K562 (cell line): ENCODE results near the gene ZNF280D. TPM values are rescaled to one million over a fixed set of nuclear protein-coding genes. Genes with fewer than 3 reads are reported as not detected.

Source experiments
- CC2D1A ChIP-seq: fragments of 450-650 bp; IDR thresholded peaks from 2 replicates; pipeline ENCODE4 v1.6.1; 2017; ENCODE audit warnings: mild to moderate bottlenecking
- CCAR2 ChIP-seq: fragments of 200-400 bp; formaldehyde crosslinking; IDR thresholded peaks from 2 replicates; pipeline ENCODE4 v1.6.1; 2017; ENCODE audit warnings: mild to moderate bottlenecking, low read depth, low read length
- CCNT2 ChIP-seq: IDR thresholded peaks from 2 replicates; pipeline ENCODE4 v1.6.1; 2011; ENCODE audit warnings: borderline replicate concordance, low read depth, mild to moderate bottlenecking, moderate library complexity, mixed read lengths, low read length; ENCODE audit not compliant: insufficient read length; ENCODE audit errors: extremely low read depth
- DEAF1 ChIP-seq: fragments of 450-650 bp; formaldehyde crosslinking; IDR thresholded peaks from 2 replicates; pipeline ENCODE4 v1.4.0; 2020; ENCODE audit warnings: mild to moderate bottlenecking, moderate library complexity
- GATA2 ChIP-seq: sonication (generic); formaldehyde crosslinking; IDR thresholded peaks from 2 replicates; pipeline ENCODE4 v1.4.0; 2020; ENCODE audit warnings: mild to moderate bottlenecking, missing genetic modification reagents
- HCFC1 ChIP-seq: IDR thresholded peaks from 2 replicates; pipeline ENCODE4 v1.6.1; 2012; ENCODE audit warnings: low read depth, low read length, improper control_type of control experiment
- HDAC1 ChIP-seq, 2 experiments: fragments of 450-650 bp; IDR thresholded peaks; 2 replicates each; pipeline ENCODE4 v1.6.1; 2016 to 2017; ENCODE audit warnings: inconsistent platforms in 1 of 2, mild to moderate bottlenecking in 1 of 2, moderate library complexity in 1 of 2
- HDAC3 ChIP-seq: fragments of 450-650 bp; IDR thresholded peaks from 2 replicates; pipeline ENCODE4 v1.6.1; 2018; ENCODE audit warnings: borderline replicate concordance, mild to moderate bottlenecking, moderate library complexity; ENCODE audit not compliant: partially characterized antibody
- KLF1 ChIP-seq: fragments of 450-650 bp; IDR thresholded peaks from 2 replicates; pipeline ENCODE4 v1.6.1; 2016; ENCODE audit warnings: missing genetic modification characterization, missing compliant biosample characterization
- MED1 ChIP-seq: sonication (generic); formaldehyde crosslinking; IDR thresholded peaks from 2 replicates; pipeline ENCODE4 v1.8.1; 2023; ENCODE audit warnings: missing genetic modification reagents, borderline replicate concordance
- MYBL2 ChIP-seq, 2 experiments: fragments of 450-650 bp in 1 of 2; sonication (generic) in 1 of 2; formaldehyde crosslinking in 1 of 2; IDR thresholded peaks; 2 replicates each; pipeline versions ENCODE4 v1.6.1 to v1.8.1; 2017 to 2022; ENCODE audit warnings: borderline replicate concordance in 1 of 2, inconsistent platforms in 1 of 2, low read depth in 1 of 2, mild to moderate bottlenecking in 1 of 2, missing genetic modification reagents in 1 of 2, moderate library complexity in 1 of 2
- NCOA1 ChIP-seq: fragments of 450-650 bp; IDR thresholded peaks from 2 replicates; pipeline ENCODE4 v1.6.1; 2016; ENCODE audit warnings: low read depth
- NCOA4 ChIP-seq: fragments of 450-650 bp; IDR thresholded peaks from 2 replicates; pipeline ENCODE4 v1.6.1; 2018; ENCODE audit warnings: mild to moderate bottlenecking; ENCODE audit not compliant: partially characterized antibody
- POLR2A ChIP-seq: fragments of 450-650 bp; conservative IDR thresholded peaks from 2 replicates; pipeline ENCODE4 v1.6.1; 2016
- SMARCC2 ChIP-seq: fragments of 450-650 bp; IDR thresholded peaks from 2 replicates; pipeline ENCODE4 v1.6.1; 2017; ENCODE audit warnings: antibody characterized with exemption, moderate library complexity, mild to moderate bottlenecking, low read depth
- STAT5A ChIP-seq: IDR thresholded peaks from 2 replicates; pipeline ENCODE4 v1.6.1; 2012; ENCODE audit warnings: low read length, inconsistent platforms, borderline replicate concordance
- SUPT5H ChIP-seq: fragments of 450-650 bp; IDR thresholded peaks from 2 replicates; pipeline ENCODE4 v1.6.1; 2016
- TBL1XR1 ChIP-seq, 2 experiments: IDR thresholded peaks; 2 replicates each; pipeline ENCODE4 v1.6.1; 2012; ENCODE audit warnings: improper control_type of control experiment in 2 of 2, low read length in 2 of 2, mild to moderate bottlenecking in 1 of 2
- XRCC5 ChIP-seq: fragments of 200-400 bp; formaldehyde crosslinking; IDR thresholded peaks from 2 replicates; pipeline ENCODE4 v1.6.1; 2017; ENCODE audit warnings: low read depth, mild to moderate bottlenecking, low read length
- ZBTB8A ChIP-seq: fragments of 450-650 bp; IDR thresholded peaks from 2 replicates; pipeline ENCODE4 v1.6.1; 2018; ENCODE audit warnings: mild to moderate bottlenecking, moderate library complexity; ENCODE audit not compliant: partially characterized antibody
- ZEB2 ChIP-seq: fragments of 450-650 bp; IDR thresholded peaks from 2 replicates; pipeline ENCODE4 v1.6.1; 2016
- ZNF224 ChIP-seq: sonication (generic); formaldehyde crosslinking; IDR thresholded peaks from 2 replicates; pipeline ENCODE4 v1.8.0; 2022; ENCODE audit warnings: mild to moderate bottlenecking, missing genetic modification reagents
- polyA plus RNA-seq, 8 experiments: library from polyadenylated mRNA; depleted of rRNA in 4 of 8; stranded (reverse) in 5 of 8; unstranded in 3 of 8; fragments of >200 nt; fragmentation: Nextera tagmentation in 2 of 8; fragmentation: Illumina TruSeq in 1 of 8; extraction: Ambion mirVana in 2 of 8; extraction: Trizol in 1 of 8; gene quantifications; 2 replicates each; pipeline versions ENCODE4 v1.2.1 to v1.2.3, GENCODE V29; 2011 to 2014; ENCODE audit warnings: inconsistent platforms in 1 of 8, missing spikeins in 1 of 8
- total RNA-seq, 7 experiments: library from RNA; depleted of rRNA in 6 of 7; stranded (reverse); fragments of >200 nt in 6 of 7; fragmentation: Illumina TruSeq in 2 of 7; extraction: Trizol in 2 of 7; gene quantifications; 2 replicates each; pipeline versions ENCODE4 v1.2.1 to v1.2.3, GENCODE V29; 2011 to 2021; ENCODE audit warnings: low replicate concordance in 1 of 7
- TF ChIP-seq, protein P1 (sequence below): sonication (generic); formaldehyde crosslinking; IDR thresholded peaks from 2 replicates; pipeline ENCODE4 v1.8.0; 2022; ENCODE audit warnings: mild to moderate bottlenecking, missing genetic modification reagents, borderline replicate concordance
- TF ChIP-seq, protein P2 (sequence below): fragments of 450-650 bp; formaldehyde crosslinking; IDR thresholded peaks from 2 replicates; pipeline ENCODE4 v1.4.0; 2020; ENCODE audit warnings: mild to moderate bottlenecking, mixed read lengths

ZNF280D gene
- total and polyA plus RNA-seq, 9 of the 15 experiments (the other 6 are each of a cell fraction or from before 2014, with no cell fraction given), result 8.3 to 21.8 (median 18.4) TPM

GRCh38 chr15:56736881-56737707 lies 3.8 kb upstream of the ZNF280D start (continued):
- peak in 1 of 2 experiments; percentile 65; a peak in 2 of 4 replicates for TF ChIP-seq HDAC1 (IDR thresholded peaks at IDR 0.05)
- TF ChIP-seq TBL1XR1 (IDR thresholded peaks at IDR 0.05; ENCODE audit: low read length in 2 of 2), result peak in 1 of 2 experiments; percentile 66; a peak in 1 of 4 replicates
- no peak for TF ChIP-seq DEAF1 (CRISPR knock-in tag)
- TF ChIP-seq MYBL2 (IDR thresholded peaks at IDR 0.05; ENCODE audit: low read depth), result no peak
- no peak for TF ChIP-seq MYBL2 (CRISPR knock-in tag; IDR thresholded peaks at IDR 0.05; ENCODE audit: borderline replicate concordance)
- TF ChIP-seq POLR2A, result no peak
- no peak for TF ChIP-seq KLF1 (tag)
- TF ChIP-seq SUPT5H, result no peak
- TF ChIP-seq CC2D1A, result no peak; the same call in 1 of the 2 replicates
- TF ChIP-seq SMARCC2, result peak; percentile 58; the same call in 1 of the 2 replicates
- no peak for TF ChIP-seq NCOA4
- no peak for TF ChIP-seq MED1 (CRISPR knock-in tag)
- peak; percentile 81 for TF ChIP-seq ZEB2
- TF ChIP-seq ZBTB8A, result no peak
- peak; percentile 17 for TF ChIP-seq HDAC3
- no peak for TF ChIP-seq CCAR2
- no peak for TF ChIP-seq XRCC5
- peak; percentile 65 for TF ChIP-seq CCNT2
- TF ChIP-seq, protein P1, sequence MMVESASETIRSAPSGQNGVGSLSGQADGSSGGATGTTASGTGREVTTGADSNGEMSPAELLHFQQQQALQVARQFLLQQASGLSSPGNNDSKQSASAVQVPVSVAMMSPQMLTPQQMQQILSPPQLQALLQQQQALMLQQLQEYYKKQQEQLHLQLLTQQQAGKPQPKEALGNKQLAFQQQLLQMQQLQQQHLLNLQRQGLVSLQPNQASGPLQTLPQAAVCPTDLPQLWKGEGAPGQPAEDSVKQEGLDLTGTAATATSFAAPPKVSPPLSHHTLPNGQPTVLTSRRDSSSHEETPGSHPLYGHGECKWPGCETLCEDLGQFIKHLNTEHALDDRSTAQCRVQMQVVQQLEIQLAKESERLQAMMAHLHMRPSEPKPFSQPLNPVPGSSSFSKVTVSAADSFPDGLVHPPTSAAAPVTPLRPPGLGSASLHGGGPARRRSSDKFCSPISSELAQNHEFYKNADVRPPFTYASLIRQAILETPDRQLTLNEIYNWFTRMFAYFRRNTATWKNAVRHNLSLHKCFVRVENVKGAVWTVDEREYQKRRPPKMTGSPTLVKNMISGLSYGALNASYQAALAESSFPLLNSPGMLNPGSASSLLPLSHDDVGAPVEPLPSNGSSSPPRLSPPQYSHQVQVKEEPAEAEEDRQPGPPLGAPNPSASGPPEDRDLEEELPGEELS, result no peak
- peak; percentile 65 for TF ChIP-seq GATA2
- TF ChIP-seq ZNF224 (CRISPR knock-in tag), result no peak
- TF ChIP-seq, protein P2, sequence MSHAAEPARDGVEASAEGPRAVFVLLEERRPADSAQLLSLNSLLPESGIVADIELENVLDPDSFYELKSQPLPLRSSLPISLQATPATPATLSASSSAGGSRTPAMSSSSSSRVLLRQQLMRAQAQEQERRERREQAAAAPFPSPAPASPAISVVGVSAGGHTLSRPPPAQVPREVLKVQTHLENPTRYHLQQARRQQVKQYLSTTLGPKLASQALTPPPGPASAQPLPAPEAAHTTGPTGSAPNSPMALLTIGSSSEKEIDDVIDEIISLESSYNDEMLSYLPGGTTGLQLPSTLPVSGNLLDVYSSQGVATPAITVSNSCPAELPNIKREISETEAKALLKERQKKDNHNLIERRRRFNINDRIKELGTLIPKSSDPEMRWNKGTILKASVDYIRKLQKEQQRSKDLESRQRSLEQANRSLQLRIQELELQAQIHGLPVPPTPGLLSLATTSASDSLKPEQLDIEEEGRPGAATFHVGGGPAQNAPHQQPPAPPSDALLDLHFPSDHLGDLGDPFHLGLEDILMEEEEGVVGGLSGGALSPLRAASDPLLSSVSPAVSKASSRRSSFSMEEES (CRISPR knock-in tag), result no peak
- TF ChIP-seq STAT5A, result peak; percentile 41
- peak; percentile 75; the same call in 1 of the 2 replicates for TF ChIP-seq NCOA1
- no peak for TF ChIP-seq HCFC1
